HG03103 (cell line): ENCODE results near the gene RHBDD1.

ENCODE experiments used
- ATAC-seq: cut with Tn5 transposase; IDR thresholded peaks from one replicate; pipeline ENCODE4 v1.9.1; 2021; ENCODE audit warnings: low read depth; ENCODE audit not compliant: unreplicated experiment

The RHBDD1 gene

DNA sequence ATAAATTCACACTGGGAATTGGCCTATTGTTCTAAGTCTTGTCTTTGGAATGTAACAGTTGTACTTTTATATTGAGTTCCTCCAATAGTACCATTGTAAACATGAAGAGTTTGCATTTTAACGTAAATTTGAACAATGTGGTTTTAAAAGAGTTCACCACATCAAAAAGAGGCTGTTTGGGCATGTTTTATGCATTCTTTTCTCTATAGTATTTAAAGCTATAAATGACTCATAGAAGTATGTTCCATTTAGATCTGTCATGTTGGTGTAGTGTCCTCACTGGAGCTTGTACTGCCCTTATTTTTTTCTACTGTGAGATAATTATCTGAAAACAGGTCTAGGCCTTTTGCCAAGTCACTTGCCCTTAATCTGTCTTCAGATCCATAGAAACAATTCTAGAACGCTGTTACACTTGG lies 141.9 kb downstream of the RHBDD1 start:
- no peak for ATAC-seq

DNA sequence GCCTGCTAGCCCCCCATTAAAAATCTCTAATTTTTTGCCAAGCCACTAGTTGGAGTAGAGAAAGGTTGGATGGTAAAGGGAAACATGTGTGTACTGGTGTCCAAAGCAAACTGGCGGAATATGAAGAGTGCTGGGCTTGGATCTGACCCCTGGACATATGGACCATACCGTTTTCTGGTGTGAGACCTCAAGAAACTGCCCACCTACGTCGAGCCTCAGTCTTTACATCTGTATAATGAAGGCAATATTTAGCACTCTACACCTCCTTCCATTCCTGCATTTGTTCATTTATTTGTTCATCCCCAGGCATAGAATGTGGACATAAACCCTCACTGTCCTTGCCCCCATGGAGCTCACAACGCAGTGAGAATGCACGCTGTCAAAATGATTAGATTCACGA lies 142.4 kb downstream of the RHBDD1 start:
- no peak for ATAC-seq

GRCh38 chr2:226979004-226979403 lies 143.2 kb downstream of the RHBDD1 start:
- ATAC-seq, result no peak

DNA sequence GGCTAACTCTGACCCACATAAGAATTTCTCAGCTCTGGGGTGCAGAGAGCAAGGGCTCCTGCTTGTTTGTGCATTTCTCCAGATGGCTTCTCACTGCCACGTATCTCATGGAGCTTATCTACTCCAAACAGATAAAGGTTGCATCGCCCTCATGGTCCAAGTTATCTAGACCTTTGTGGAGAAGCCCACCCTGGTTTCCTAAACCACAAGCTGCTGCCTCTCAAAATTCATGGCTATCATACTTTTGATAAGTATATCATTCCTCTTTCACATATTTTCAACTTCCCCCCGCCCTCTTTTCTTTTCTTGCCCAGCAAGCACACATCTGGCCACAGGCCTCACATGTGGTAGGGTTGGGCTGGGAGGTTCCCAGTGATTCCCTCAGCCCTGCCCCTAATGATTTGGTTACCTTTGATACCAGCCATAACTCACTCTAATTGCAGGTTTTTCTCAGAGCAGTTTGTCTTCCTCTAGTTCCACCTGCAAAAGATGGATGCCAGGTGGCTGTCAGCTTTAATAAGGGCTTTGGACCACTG lies 146.0 kb downstream of the RHBDD1 start:
- no peak for ATAC-seq

DNA sequence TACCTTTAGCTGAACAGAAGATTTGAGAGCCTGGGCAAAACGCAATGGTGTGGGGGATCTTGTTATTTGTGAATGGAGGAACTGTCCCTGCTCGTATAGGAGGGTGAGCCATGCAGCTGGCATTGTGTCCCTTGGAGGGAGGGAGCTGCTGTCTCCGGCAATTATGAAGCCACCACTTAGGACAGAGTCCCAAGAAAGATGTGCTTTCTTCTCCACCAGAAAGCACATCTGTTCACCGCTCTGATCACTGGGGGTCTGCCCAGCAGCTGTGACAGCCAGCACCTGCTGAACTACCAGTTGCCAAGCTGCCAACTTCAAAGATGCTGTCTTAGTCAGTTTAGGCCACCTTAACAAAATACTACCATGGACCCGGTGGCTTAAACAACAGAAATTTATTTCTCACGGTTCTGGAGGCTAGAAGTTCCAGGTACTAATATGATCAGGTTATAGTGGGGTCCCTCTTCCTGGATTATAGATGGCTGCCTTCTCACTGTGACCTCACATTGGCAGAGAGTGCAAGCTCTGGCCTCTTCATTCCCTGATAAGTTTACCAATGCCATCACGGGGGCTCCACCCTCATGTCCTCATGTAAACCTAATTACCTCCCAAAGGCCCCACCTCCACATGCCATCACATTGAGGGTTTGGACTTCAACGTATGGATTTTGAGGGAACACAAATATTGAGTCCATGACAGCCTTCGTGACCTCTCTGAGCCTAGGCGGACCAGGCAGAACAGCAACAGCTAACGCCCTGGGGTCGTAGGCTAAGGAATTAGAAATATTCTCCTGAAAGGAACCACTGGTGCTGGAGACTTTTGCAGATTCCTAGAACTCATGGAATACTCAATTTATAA lies 148.3 kb downstream of the RHBDD1 start:
- peak; percentile 2 for ATAC-seq

DNA sequence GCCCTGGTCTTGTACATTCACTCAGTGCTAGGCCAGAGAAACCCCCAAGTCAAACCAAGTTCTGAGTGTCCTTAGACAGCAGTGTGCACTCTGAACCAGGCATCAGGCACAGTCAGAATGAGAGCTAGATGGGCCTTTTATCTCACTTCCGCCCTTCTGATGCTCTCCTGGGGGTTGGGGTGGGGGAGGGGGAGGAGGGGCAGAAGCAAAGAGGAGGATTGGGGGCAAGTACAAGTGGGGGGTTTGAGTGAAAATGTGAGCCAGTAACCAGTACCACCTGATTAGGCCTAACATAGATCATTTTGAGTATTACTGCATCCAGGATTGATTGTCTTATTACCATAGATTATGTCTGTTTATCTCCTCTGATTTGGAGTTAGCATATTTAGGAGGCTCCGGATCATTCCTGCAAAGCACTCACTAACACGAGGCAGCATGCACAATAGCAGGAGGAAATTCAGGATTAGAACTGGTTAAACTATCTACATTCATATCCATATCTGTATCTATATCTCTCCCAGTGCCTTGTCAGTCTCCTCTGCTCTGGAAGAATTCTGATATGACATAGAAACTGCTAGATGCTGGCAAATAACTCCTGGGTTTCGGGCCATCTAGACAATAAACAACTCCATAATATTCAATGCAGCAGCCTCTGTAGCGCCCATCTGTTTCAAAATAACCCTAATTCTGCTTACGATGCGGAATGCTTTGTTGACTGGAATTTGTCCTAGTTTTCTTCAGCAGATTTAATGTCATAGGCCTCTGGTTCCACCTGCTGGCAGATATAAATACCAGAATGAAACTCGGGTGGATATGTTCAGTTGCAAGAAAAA lies 149.1 kb downstream of the RHBDD1 start:
- ATAC-seq, result peak; percentile 98

DNA sequence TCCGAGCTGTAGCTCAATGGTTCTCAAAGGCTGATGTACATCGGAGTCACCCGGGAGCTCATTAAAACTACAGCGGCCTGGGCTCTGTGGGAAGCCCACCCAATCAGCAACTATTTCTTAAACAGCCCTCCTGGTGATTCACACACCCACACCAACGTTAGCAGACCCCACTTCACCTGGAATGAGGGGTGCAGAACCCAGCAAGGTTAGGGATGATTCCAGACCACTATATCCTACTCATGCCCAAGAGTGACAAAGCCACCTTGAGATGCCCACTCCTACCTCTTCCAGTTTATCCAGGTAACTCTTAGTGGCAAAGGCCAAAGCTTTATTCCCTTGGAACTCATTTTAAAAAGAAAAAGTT lies 149.7 kb downstream of the RHBDD1 start:
- ATAC-seq, result no peak

DNA sequence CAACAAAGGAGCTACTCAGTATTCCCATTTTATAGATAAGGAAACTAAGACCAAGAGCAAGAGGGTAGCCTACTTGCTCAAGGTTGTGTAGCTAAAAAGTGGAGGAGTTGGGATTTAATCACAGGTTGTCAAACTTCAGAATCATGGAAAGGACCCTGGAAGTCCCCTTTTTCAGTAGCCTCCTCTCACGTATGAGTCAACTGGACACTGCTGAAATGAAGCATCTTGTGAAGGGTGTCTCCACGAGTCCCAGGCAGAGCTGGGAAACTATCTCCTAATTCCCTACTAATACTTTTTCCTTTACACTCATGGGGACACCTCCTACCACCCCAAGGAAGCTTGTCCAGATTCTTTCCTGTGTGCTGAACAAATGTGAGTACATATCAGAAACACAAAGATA lies 155.8 kb downstream of the RHBDD1 start:
- ATAC-seq, result no peak

DNA sequence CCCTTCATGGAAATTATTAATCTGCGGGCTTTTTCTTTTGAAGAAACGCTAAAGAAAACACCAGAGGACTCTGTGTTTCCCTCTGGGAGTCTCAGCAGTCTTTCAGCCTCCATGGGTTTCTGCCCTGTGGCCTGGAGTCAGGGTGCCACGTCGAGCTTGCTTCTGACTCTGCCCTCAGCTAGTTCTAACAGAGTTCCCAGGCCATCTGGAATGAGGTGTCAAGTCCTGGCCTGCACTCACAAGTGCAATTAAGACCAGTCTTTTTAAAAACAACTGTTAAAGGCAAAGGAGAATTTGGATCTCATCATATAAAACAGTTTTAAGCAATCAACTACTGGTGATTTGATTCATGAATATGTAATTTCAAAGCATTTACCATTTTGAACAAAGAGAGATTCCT lies 157.3 kb downstream of the RHBDD1 start:
- ATAC-seq, result no peak

GRCh38 chr2:226994775-226995174 lies 158.9 kb downstream of the RHBDD1 start:
- no peak for ATAC-seq

DNA sequence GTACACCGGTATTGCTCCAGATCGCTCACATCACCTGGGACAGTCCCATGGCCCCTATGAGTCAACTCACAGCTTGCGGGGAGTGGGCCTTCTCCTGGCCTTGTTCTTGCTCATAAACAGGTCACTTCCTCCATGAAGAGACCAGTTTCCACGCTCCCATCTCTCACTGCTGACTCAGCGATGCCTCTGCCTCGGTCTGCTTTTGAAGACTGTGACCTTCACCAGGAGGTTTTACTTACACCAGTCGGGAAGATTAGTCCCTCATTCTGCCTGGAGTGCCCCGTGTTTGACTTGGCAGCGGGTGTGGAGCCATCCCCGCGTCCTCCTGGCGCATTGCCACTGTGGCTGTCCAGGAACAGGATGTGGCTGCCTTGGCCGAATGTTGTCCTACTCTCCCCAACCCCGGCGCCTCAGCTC lies 159.8 kb downstream of the RHBDD1 start:
- ATAC-seq, result no peak

DNA sequence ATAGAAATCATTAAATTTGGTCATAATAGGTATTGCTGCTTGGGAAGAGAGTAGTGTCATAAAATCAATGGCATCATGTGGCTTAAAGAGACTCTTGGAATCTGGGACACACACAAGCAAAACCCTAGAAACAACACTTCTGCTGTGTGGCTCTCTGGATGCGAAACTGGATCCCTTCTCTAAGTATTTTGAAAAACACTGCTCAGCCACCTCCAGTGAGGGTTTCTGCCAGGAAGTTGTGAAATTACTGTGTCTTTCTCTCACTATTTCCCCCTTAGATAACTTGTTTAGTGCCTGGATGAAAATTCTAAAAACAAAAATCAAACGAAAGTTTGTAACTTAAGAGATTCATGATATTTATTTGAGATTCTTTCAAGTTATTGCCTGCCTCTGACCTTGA lies 163.8 kb downstream of the RHBDD1 start:
- no peak for ATAC-seq

- ATAC-seq, result no peak
Observed at GRCh38 chr2:227000123-227000522, 164.3 kb downstream of the RHBDD1 start.

- no peak for ATAC-seq
Observed at GRCh38 chr2:227004482-227004881, 168.6 kb downstream of the RHBDD1 start.

DNA sequence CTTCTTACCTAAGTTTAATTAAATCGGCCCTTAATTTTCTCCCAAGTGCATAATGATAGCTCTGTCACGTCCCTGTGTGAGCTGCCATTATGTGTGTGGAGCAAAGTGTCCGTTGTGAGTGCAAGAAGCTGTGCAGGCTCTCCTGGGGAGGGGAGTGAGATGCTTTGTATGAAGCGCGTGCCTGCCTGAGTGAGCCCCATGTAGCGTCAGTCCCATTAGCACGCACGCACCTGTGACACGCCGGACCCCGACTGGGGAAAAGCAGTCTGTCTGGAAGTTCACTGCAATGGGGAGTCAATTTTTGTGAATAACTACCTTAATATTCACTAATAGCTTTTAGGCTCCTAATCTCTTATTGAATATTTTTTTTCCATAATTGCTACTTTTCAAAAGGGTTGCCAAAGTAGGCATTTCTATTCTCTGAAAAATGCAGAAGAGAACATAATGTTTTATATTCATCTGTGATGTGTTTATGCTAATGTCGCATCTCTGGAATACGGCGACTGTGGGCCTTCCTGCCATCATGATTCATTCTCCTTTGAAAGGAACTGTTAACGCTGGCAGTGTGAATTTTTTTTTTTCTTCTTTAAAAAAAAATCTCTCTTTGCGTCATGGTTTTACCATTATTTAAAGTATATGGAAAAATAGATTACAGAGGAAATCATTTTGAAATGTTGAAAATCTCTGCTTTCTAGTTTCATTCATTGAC lies 170.5 kb downstream of the RHBDD1 start:
- no peak for ATAC-seq

- ATAC-seq, result no peak
Observed at GRCh38 chr2:227007148-227007547, 171.3 kb downstream of the RHBDD1 start.

GRCh38 chr2:227007940-227008339 lies 172.1 kb downstream of the RHBDD1 start:
- no peak for ATAC-seq

DNA sequence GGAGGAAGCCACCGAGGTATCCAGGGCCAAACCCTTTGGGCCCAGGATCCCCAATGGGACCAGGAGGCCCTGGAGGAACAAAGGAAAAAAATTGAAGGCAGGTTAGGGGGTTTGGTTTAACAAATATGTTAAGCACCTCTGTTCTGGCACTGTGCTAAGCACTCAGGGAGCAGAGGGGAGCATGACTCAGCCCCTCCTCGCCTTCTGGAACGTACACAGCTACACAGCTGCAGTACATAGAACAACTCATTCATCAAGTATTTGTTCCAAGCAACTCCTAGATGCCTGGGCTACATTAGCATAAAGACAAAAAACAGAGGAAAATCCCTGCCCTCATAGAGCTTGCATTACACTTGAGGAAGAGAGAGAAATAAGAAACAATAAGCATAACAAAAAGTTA lies 174.6 kb downstream of the RHBDD1 start:
- ATAC-seq, result no peak

DNA sequence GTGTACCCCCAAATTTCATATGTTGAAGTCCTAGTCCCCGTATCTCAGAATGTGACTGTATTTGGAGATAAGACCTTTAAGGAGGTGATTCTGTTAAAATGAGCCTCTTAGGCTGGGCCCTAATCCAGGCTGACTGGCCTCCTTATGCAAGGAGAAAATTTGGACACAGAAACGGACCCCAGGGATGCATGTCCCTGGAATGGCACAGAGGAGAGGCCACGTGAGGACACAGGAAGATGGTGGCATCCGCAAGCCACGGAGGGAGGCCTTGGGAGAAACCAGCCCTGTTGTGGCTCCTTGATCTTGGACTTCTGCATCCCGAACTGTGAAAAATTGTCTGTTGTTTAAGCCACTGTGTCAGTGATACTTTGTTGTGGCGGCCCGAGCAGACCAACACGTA lies 177.5 kb downstream of the RHBDD1 start:
- ATAC-seq, result no peak

- no peak for ATAC-seq
Observed at GRCh38 chr2:227013881-227014280, 178.0 kb downstream of the RHBDD1 start.

DNA sequence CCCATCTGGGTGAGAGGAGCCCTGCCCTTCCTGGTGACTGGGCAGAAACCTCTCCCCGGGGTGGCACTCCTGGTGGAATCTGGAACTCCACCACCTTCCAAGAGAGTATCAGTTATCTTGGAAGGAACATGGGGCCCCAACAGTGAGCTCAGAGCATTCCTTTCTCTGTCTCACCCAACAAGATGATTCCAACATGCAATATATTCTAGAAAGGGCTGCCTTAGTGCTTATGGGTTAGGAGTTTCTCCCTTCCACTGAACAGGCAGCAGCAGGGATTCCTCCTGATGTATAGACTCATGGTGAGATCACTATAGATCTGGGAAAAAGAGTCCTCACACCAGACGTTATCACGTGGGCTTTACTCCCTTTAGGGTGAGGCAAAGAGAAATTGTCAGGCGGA lies 181.0 kb downstream of the RHBDD1 start:
- no peak for ATAC-seq
